Cardiac muscle cell (in vitro differentiated cells and primary cell): ENCODE results near the gene AK9. TPM values are rescaled to one million over a fixed set of nuclear protein-coding genes. Genes with fewer than 3 reads are reported as not detected.

ENCODE experiments used
- DNase-seq, 2 donors: peaks; one replicate each; pipeline versions ENCODE4 v3.0.0 to v3.0.0-alpha.2; 2010 to 2017; ENCODE audit warnings: low read depth in 1 of 2, low spot score in 1 of 2
- H3K27ac ChIP-seq: fragments of 200-600 bp; sonication (generic); 2 replicates; pipeline ENCODE4 v1.5.1; 2016
- H3K27me3 ChIP-seq: fragments of 200-600 bp; sonication (generic); 2 replicates; pipeline ENCODE4 v1.6.0; 2016; ENCODE audit warnings: control low read depth
- H3K36me3 ChIP-seq: fragments of 200-600 bp; sonication (generic); 2 replicates; pipeline ENCODE4 v1.5.1; 2016; ENCODE audit warnings: control low read depth
- H3K4me1 ChIP-seq: fragments of 200-600 bp; sonication (generic); 2 replicates; pipeline ENCODE4 v1.8.1; 2017; ENCODE audit warnings: low read depth, mild to moderate bottlenecking, mixed run types
- H3K4me3 ChIP-seq: fragments of 200-600 bp; sonication (generic); 2 replicates; pipeline ENCODE4 v1.5.1; 2016; ENCODE audit warnings: mild to moderate bottlenecking
- H3K9me3 ChIP-seq: fragments of 200-600 bp; sonication (generic); 2 replicates; pipeline ENCODE4 v1.5.1; 2017; ENCODE audit warnings: low read depth, mild to moderate bottlenecking, control low read depth
- CTCF ChIP-seq: IDR thresholded peaks from 2 replicates; pipeline ENCODE4 v1.5.1; 2012; ENCODE audit warnings: low read depth, mild to moderate bottlenecking, low read length
- polyA plus RNA-seq: library from polyadenylated mRNA; unstranded; fragments of >200 nt; fragmentation: Nextera tagmentation; extraction: Ambion mirVana; gene quantifications from 2 replicates; pipeline ENCODE4 v1.2.1, GENCODE V29; 2016
- total RNA-seq: library from RNA; depleted of rRNA; stranded (reverse); fragments of >200 nt; gene quantifications from 2 replicates; pipeline ENCODE4 v1.2.3, GENCODE V29; 2016

Gene AK9
- total and polyA plus RNA-seq, 2 experiments from 2014 or later: 8.3 to 18.6 TPM

GRCh38 chr6:109513571-109514071 lies 177.4 kb downstream of the AK9 start:
- no peaks in the 10 kb centered on the region for H3K27me3 ChIP-seq
- H3K36me3 ChIP-seq: no peaks in the 10 kb centered on the region
- H3K4me3 ChIP-seq: no peak overlapping the region
- H3K9me3 ChIP-seq: no peaks in the 10 kb centered on the region
- H3K27ac ChIP-seq: no peak overlapping the region
- TF ChIP-seq CTCF: no peak
- DNase-seq: peak in 1 of 2 donors; percentile 89
- no peaks in the 10 kb centered on the region for H3K4me1 ChIP-seq

GRCh38 chr6:109512271-109512817 lies 178.7 kb downstream of the AK9 start:
- no peak overlapping the region for H3K27ac ChIP-seq
- TF ChIP-seq CTCF: no peak
- no peaks in the 10 kb centered on the region for H3K4me1 ChIP-seq
- H3K9me3 ChIP-seq: no peaks in the 10 kb centered on the region
- no peaks in the 10 kb centered on the region for H3K27me3 ChIP-seq
- H3K36me3 ChIP-seq: no peaks in the 10 kb centered on the region
- peak in 1 of 2 donors; percentile 38 for DNase-seq
- H3K4me3 ChIP-seq: no peak overlapping the region

GRCh38 chr6:109511832-109512231 lies 179.2 kb downstream of the AK9 start:
- H3K36me3 ChIP-seq: no peaks in the 10 kb centered on the region
- no peaks in the 10 kb centered on the region for H3K27me3 ChIP-seq

GRCh38 chr6:109510358-109510757 lies 180.6 kb downstream of the AK9 start:
- no peak for DNase-seq

More at GRCh38 chr6:109511832-109512231, 179.2 kb downstream of the AK9 start:
- no peak overlapping the region for H3K27ac ChIP-seq
- no peaks in the 10 kb centered on the region for H3K4me1 ChIP-seq
- no peak for DNase-seq
- no peak overlapping the region for H3K4me3 ChIP-seq
- no peaks in the 10 kb centered on the region for H3K9me3 ChIP-seq
- TF ChIP-seq CTCF: no peak

GRCh38 chr6:109508166-109508860 lies 182.7 kb downstream of the AK9 start:
- Histone ChIP-seq H3K9me3 (no peaks in the 10 kb centered on the region), H3K27me3 (no peaks in the 10 kb centered on the region), H3K4me3 (no peak overlapping the region), H3K27ac (no peak overlapping the region), H3K36me3 (no peaks in the 10 kb centered on the region), H3K4me1 (no peaks in the 10 kb centered on the region)
- no peak for DNase-seq
- no peak for TF ChIP-seq CTCF

More at GRCh38 chr6:109510358-109510757, 180.6 kb downstream of the AK9 start:
- TF ChIP-seq CTCF: no peak
- H3K4me3 ChIP-seq: no peak overlapping the region
- no peaks in the 10 kb centered on the region for H3K9me3 ChIP-seq
- H3K27me3 ChIP-seq: no peaks in the 10 kb centered on the region
- no peaks in the 10 kb centered on the region for H3K36me3 ChIP-seq
- H3K4me1 ChIP-seq: no peaks in the 10 kb centered on the region
- H3K27ac ChIP-seq: no peak overlapping the region
